ENCODE results near the gene NOTCH1.

NOTCH1 gene

DNA sequence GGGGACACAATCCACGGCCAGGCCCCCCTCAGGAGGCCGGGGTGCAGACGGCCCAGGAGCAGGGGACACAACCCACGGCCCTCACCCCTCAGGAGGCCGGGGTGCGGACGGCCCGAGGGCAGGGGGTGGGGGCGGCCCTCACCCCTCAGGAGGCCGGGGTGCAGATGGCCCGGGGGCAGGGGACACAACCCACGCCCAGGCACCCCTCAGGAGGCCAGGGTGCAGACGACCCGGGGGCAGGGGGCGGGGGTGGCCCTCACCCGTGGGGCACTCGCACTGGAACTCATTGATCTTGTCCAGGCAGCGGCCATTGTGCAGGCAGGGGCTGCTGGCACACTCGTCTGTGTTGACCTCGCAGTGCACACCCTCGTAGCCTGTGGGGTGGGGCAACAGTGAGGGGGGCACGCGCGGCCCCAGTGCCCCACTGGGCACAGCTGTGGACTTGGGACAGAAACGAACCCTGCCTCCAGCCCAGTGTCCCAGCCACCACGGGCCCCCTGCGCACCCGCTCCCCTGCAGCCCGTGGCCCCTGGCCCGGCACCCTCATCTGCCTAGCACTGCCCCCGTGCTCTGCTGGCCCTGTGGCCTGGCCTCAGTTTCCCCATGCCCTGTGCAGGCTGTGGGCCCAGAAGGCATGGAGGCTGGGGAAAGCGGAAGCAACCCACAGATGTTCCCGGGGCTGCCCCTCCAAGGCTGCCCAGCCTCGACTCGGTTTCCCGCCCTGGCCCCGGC is 28.7 kb downstream of the NOTCH1 start:
- DNase-seq (ENCODE audit: low read depth) = no peak

- DNase-seq (ENCODE audit: low read depth) = no peak
Observed at GRCh38 chr9:136516191-136516654, 29.6 kb downstream of the NOTCH1 start.

GRCh38 chr9:136515276-136515675 is 30.6 kb downstream of the NOTCH1 start:
- DNase-seq (ENCODE audit: low read depth) = no peak

GRCh38 chr9:136514022-136514714 is 31.7 kb downstream of the NOTCH1 start:
- no peak for DNase-seq (ENCODE audit: low read depth)

GRCh38 chr9:136513191-136513590 is 32.7 kb downstream of the NOTCH1 start:
- no peak for DNase-seq (ENCODE audit: low read depth)

GRCh38 chr9:136512651-136513071 is 33.2 kb downstream of the NOTCH1 start:
- DNase-seq (ENCODE audit: low read depth) = no peak

- no peak for DNase-seq (ENCODE audit: low read depth)
Observed at GRCh38 chr9:136511670-136512592, 33.9 kb downstream of the NOTCH1 start.

- DNase-seq (ENCODE audit: low read depth) = no peak
Observed at GRCh38 chr9:136511144-136511669, 34.6 kb downstream of the NOTCH1 start.

GRCh38 chr9:136510561-136510960 is 35.3 kb downstream of the NOTCH1 start:
- no peak for DNase-seq (ENCODE audit: low read depth)

DNA sequence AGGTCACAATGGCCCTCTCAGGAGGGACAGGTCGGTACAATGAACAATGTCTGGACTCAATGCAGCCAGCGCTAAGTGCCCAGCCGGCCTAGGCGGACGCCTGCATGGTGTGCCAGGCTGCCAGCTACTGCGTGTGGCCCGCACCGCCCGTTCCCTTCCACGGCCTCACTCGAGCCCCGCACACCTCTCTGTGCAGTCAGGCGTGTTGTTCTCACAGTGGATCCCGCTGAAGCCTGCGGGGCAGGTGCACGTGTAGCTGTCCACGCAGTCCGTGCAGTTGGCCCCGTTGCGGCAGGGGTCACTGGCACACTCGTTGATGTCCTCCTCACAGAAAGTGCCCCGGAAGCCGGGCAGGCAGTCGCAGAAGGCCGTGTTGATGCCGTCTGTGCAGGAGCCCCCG is 36.3 kb downstream of the NOTCH1 start:
- no peak for DNase-seq (ENCODE audit: low read depth)

DNA sequence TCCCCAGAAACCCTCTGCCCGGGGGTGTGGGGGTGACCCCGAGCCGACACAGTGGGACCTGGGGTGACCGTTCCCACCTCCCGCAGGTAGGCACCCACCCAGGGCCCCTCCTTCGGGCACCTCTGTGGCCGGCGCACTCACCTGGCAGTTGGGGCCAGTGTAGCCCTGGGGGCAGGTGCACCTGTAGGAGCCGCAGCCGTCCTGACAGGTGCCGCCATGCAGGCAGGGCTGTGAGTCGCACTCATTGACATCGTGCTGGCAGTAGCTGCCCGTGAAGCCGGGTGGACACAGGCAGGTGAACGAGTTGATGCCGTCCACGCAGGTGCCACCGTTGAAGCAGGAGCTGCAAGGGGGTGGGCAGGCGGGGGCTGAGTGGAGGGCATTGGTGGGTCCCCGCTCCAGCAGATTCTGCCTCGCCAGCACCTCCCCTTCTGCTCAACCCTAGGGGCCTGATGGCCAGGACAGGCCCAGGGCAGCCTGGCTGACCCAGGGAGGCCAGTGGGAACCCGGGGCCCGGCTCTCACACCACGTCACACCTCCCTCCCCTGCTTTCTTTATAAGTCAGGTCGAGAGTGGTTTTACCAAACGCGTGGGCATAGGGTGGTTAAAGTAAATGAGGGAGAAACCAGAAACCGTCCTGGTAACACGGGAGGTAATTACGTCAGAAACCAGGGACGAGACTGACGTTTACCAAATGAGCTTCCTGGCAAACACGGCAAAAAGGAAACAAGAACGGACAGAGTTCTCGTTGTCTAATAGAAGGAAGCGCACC is 36.9 kb downstream of the NOTCH1 start:
- no peak for DNase-seq (ENCODE audit: low read depth)

DNA sequence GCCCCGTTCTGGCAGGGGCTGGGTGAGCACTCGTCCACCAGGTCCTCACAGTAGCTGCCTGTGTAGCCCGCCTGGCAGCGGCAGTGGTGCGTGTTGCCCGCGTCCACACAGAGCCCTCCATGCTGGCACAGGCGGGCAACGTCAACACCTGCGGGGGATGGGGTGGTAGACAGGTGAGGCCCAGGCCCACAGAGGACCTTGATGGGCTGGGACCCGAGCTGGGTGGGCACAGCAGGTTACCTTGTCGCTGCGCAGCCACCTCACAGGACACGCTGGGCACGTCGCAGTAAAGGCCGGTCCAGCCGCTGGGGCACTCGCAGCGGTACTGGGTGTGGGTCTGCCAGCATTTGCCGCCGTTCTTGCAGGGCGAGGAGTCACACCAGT is 37.9 kb downstream of the NOTCH1 start:
- no peak for DNase-seq (ENCODE audit: low read depth)

- DNase-seq (ENCODE audit: low read depth) = no peak
Observed at GRCh38 chr9:136507221-136507991, 38.4 kb downstream of the NOTCH1 start.

- DNase-seq (ENCODE audit: low read depth) = no peak
Observed at GRCh38 chr9:136506425-136506824, 39.4 kb downstream of the NOTCH1 start.

DNA sequence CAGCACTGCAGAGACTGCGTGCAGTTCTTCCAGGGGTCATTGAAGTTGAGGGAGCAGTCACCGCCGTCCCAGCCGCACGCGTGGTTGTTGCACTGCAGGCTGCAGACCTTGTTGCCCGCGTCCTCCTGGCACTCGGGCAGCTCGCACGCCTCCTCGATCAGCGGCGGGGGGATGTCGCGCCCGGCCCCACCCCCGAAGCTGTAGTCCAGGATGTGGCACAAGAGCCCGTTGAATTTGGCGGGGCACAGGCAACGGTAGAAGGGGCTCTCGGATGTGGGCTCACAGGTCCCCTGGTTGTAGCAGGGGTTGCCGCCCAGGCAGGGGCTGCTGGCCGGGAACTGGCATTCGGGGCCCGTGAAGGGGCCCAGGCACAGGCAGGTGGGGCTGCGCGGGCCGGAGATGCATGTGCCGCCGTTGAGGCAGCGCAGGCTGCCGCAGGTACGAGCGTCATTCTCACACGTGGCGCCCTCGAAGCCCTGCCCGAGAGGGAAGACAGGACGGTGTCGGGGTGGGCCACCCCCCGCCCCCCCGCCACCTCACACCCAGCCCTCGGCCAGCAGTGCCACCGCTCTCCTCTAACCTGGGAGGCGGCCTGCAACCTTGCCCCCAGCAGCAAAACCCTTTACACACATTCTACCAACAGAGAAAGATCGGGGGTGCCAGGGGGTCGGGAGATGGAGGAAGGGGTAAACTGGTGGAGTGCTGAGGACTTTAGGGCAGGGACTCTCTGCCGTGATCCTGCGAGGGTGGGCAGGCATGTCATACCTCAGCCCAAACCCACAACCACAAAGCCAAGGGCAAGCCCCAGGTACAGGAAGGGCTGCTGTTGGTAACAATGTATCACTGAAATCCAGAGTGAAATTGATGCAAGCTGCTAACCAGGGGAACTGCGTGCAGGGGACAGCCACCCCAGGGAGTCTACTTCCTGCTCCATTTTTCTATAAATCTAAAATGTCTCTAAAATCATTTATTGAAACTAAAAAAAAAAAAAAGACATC is 40.1 kb downstream of the NOTCH1 start:
- DNase-seq (ENCODE audit: low read depth) = no peak

DNA sequence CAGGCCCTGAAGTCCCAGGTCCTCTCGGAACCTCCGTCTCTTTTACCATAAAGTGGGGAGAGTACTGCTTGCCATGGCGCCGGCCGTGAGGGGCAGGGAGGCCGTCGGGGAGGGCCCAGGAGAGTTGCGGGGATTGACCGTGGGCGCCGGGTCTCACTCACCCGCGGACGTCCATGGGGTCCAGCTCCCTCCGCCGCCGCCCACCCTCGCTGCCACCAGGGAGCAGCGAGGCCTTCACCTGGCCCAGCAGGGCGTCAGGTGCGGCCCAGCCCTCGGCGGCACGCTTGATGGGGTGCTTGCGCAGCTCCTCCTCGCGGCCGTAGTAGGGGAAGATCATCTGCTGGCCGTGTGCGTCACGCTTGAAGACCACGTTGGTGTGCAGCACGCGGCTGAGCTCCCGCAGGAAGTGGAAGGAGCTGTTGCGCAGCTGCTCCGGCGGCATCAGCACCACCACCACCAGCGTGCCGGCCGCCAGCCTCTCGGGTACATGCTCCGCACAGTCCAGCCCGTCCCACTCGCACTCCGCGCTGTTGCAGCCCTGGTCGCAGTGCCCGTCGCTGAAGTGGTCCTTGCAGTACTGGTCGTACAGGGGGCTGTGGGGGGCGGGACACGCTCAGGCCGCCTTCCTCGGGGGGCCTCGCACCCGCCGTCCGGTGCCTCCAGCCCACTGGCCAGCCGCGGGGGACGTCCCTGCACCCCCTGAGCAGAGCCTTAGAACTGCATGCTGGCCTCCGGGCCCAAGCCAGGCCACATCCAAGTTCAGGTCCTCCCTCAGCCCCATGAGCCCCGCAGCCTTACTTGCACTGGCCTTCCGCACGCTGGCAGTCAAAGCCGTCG is 41.1 kb downstream of the NOTCH1 start:
- no peak for DNase-seq (ENCODE audit: low read depth)

DNA sequence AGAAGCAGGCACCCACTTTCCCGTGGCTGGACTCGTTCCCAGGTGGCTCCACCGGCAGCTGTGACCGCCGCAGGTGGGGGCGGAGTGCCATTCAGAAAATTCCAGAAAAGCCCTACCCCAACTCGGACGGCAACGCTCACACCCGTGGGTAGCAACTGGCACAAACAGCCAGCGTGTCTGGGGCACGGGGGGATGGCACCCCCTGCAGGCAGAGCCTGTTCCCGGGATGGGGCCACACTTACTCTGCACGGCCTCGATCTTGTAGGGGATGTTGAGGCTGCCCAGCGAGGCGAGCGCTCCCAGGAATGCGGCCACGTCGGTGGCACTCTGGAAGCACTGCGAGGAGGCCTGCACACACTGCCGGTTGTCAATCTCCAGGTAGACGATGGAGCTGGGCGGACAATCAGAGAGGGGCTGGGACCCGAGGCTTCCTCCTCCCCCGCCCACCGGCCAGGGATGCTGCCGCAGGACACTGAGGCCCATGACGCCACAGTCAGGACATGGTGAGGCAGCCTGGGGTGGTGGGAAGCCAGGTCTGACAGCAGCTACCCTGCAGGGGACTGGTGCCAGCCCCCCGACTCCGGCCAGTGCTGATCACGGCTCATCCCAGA is 42.8 kb downstream of the NOTCH1 start:
- no peak for DNase-seq (ENCODE audit: low read depth)

- DNase-seq (ENCODE audit: low read depth) = no peak
Observed at GRCh38 chr9:136502196-136502595, 43.7 kb downstream of the NOTCH1 start.
